MM.1S (cell line): Measurements from ENCODE around the gene TCERG1L.

Experiments
- DNase-seq: peaks from one replicate; pipeline ENCODE4 v3.0.0-alpha.2; 2015
- H2AFZ ChIP-seq: fragments of 300-600 bp; sonication (generic); 2 replicates; pipeline ENCODE4 v1.6.0; 2016; ENCODE audit warnings: antibody characterized with exemption, low read length
- H3F3A ChIP-seq: fragments of 300-600 bp; sonication (generic); 2 replicates; pipeline ENCODE4 v1.6.1; 2016; ENCODE audit warnings: mild to moderate bottlenecking, antibody characterized with exemption, low read length, moderate library complexity, mixed read lengths; ENCODE audit not compliant: insufficient read depth
- H3K27ac ChIP-seq: fragments of 300-600 bp; sonication (generic); 2 replicates; pipeline ENCODE4 v1.5.1; 2016; ENCODE audit warnings: mild to moderate bottlenecking, low read length
- H3K27me3 ChIP-seq: fragments of 300-600 bp; sonication (generic); replicated peaks from 2 replicates; pipeline ENCODE4 v1.6.0; 2016; ENCODE audit warnings: low read length; ENCODE audit not compliant: insufficient read depth
- H3K36me3 ChIP-seq: fragments of 300-600 bp; sonication (generic); replicated peaks from 2 replicates; pipeline ENCODE4 v1.6.1; 2016; ENCODE audit warnings: mild to moderate bottlenecking, low read length, mixed read lengths; ENCODE audit not compliant: insufficient read depth
- H3K4me1 ChIP-seq: fragments of 300-600 bp; sonication (generic); 2 replicates; pipeline ENCODE4 v1.6.1; 2016; ENCODE audit warnings: low read length, mixed read lengths
- H3K4me2 ChIP-seq: fragments of 300-600 bp; sonication (generic); 2 replicates; pipeline ENCODE4 v1.6.0; 2016; ENCODE audit warnings: low read depth, low read length
- H3K4me3 ChIP-seq: fragments of 300-600 bp; sonication (generic); 2 replicates; pipeline ENCODE4 v1.5.1; 2016; ENCODE audit warnings: low read length, mixed read lengths
- H3K79me2 ChIP-seq: fragments of 300-600 bp; sonication (generic); 2 replicates; pipeline ENCODE4 v1.6.1; 2016; ENCODE audit warnings: mixed run types, low read length, mixed read lengths
- H3K9ac ChIP-seq: fragments of 300-600 bp; sonication (generic); 2 replicates; pipeline ENCODE4 v1.6.1; 2016; ENCODE audit warnings: low read length, mixed read lengths
- H3K9me2 ChIP-seq: fragments of 300-600 bp; sonication (generic); replicated peaks from 2 replicates; pipeline ENCODE4 v1.6.1; 2016; ENCODE audit warnings: mild to moderate bottlenecking, low read length, mixed read lengths; ENCODE audit not compliant: insufficient read depth
- H3K9me3 ChIP-seq: fragments of 300-600 bp; sonication (generic); replicated peaks from 2 replicates; pipeline ENCODE4 v1.6.1; 2016; ENCODE audit warnings: mild to moderate bottlenecking, low read length, mixed read lengths; ENCODE audit not compliant: insufficient read depth
- H4K20me1 ChIP-seq: fragments of 300-600 bp; sonication (generic); 2 replicates; pipeline ENCODE4 v1.6.1; 2016; ENCODE audit warnings: mild to moderate bottlenecking, low read length, moderate library complexity, mixed read lengths; ENCODE audit not compliant: insufficient read depth
- EZH2 ChIP-seq: fragments of 300-600 bp; sonication (generic); optimal IDR thresholded peaks from 2 replicates; pipeline ENCODE3; 2017; ENCODE audit warnings: low read depth, mild to moderate bottlenecking, antibody characterized with exemption, low read length, mixed read lengths
- EZH2phosphoT487 ChIP-seq: fragments of 300-600 bp; sonication (generic); IDR thresholded peaks from 2 replicates; pipeline ENCODE4 v1.6.1; 2018; ENCODE audit warnings: antibody characterized with exemption, low read length
- TF ChIP-seq, protein P1 (sequence below): fragments of 300-600 bp; sonication (generic); IDR thresholded peaks from 2 replicates; pipeline ENCODE4 v1.5.1; 2016; ENCODE audit warnings: antibody characterized with exemption, low read length, mixed read lengths

Gene TCERG1L

DNA sequence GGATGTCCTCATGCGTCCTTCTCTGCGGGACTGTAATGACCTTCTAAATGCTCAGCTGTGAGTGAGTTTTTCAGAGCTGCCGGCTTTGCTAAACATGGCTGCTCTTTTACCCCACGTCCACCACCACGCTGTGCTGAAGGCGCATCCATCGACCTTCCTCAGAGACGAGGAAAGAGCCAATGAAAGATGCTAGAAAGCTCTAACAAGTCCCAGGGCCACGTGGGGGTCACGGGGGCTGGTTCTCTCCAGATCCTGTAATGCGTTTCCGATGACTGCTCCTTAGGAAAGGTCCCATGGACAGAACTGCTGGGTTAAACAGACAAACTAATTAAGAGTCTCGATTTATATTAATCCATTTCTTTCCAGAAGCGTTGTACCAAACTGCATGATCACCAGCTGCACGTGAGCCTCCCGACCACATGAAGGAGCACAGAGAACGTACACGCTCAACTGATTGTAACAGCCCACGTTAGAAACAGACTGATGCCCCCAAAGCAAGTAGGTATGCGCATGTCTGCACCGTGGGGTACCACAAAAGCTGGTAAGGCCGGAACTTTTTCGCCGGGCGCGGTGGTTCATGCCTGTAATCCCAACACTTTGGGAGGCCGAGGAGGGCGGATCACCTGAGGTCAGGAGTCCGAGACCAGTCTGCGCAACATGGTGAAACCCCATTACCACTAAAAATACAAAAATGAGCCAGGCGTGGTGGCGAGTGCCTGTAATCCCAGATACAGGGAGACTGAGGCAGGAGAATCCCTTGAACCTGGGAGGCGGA is 109.6 kb downstream of the TCERG1L start:
- Histone ChIP-seq H2AFZ (no peak overlapping the region), H4K20me1 (no peaks in the 10 kb centered on the region), H3K4me1 (no peaks in the 10 kb centered on the region), H3K27ac (no peak overlapping the region), H3K36me3 (no peaks in the 10 kb centered on the region), H3K4me2 (no peak overlapping the region), H3K27me3 (no peaks in the 10 kb centered on the region), H3K9me3 (no peaks in the 10 kb centered on the region), H3K4me3 (no peak overlapping the region), H3K9ac (no peak overlapping the region), H3K79me2 (no peaks in the 10 kb centered on the region), H3K9me2 (no peaks in the 10 kb centered on the region), H3F3A (no peaks in the 10 kb centered on the region)
- no peak for DNase-seq
- no peak for TF ChIP-seq EZH2
- no peak for TF ChIP-seq EZH2phosphoT487
- TF ChIP-seq, protein P1, sequence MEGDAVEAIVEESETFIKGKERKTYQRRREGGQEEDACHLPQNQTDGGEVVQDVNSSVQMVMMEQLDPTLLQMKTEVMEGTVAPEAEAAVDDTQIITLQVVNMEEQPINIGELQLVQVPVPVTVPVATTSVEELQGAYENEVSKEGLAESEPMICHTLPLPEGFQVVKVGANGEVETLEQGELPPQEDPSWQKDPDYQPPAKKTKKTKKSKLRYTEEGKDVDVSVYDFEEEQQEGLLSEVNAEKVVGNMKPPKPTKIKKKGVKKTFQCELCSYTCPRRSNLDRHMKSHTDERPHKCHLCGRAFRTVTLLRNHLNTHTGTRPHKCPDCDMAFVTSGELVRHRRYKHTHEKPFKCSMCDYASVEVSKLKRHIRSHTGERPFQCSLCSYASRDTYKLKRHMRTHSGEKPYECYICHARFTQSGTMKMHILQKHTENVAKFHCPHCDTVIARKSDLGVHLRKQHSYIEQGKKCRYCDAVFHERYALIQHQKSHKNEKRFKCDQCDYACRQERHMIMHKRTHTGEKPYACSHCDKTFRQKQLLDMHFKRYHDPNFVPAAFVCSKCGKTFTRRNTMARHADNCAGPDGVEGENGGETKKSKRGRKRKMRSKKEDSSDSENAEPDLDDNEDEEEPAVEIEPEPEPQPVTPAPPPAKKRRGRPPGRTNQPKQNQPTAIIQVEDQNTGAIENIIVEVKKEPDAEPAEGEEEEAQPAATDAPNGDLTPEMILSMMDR: no peak

DNA sequence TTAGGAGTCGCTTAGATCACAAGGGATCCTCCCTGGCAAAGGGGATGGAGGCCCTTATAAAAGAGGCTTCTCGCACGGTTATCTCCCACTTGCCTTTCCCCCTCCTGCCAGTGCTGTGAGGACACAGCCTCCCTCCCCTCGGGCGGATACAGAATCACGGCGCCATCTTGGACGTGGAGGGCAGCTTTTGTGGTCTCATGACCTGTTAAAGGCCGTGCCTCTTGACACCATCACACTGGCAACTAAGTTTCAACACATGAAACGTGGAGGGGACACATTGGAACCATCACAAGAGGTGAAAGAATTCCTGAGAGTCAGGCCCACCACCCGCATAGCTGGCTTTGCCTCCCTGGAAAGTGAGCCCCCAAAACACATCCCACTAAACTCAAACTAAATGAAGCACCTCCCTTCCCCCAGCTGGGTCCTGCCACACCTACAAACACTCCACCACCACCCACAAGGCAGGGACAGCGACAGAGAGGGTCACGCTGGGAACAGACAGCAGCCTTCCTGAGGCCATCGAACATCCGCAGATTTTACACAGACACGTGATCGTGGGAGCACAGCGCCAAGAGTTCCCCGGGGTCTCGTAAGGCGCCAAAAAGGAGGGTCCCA is 110.6 kb downstream of the TCERG1L start:
- Histone ChIP-seq H3K27me3 (no peaks in the 10 kb centered on the region), H3K9me3 (no peaks in the 10 kb centered on the region), H3K4me1 (no peaks in the 10 kb centered on the region), H3K79me2 (no peaks in the 10 kb centered on the region), H3K36me3 (no peaks in the 10 kb centered on the region), H2AFZ (no peak overlapping the region), H3F3A (no peaks in the 10 kb centered on the region), H3K4me2 (no peak overlapping the region), H4K20me1 (no peaks in the 10 kb centered on the region), H3K4me3 (no peak overlapping the region), H3K27ac (no peak overlapping the region), H3K9me2 (no peaks in the 10 kb centered on the region), H3K9ac (no peak overlapping the region)
- no peak for TF ChIP-seq EZH2
- TF ChIP-seq, protein P1: no peak
- TF ChIP-seq EZH2phosphoT487: no peak
- no peak for DNase-seq

DNA sequence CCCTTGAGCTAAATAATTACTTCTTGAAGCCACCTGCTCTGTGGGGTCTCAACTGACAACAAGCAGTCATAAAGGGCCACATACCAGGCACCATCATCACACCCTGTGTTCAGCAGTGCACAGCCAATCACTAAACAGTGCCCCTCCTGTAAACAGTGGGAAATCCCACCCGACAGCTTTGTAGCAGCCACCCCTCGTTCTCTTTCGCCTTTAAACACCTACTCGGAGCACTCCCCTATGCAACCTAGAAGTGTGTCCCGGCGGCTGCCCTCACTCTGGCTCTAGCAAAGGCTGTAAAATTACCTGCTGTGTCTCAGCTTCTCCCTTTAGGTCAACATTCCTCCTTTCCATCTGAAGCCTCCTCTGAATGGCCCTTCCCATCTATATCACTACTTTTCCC is 111.9 kb downstream of the TCERG1L start:
- H3K27ac ChIP-seq: no peak overlapping the region
- no peak for TF ChIP-seq EZH2
- no peak for TF ChIP-seq EZH2phosphoT487
- TF ChIP-seq, protein P1: no peak
- no peak overlapping the region for H3K4me2 ChIP-seq
- no peaks in the 10 kb centered on the region for H4K20me1 ChIP-seq
- H3K79me2 ChIP-seq: no peaks in the 10 kb centered on the region
- no peaks in the 10 kb centered on the region for H3K9me2 ChIP-seq
- no peaks in the 10 kb centered on the region for H3F3A ChIP-seq
- no peaks in the 10 kb centered on the region for H3K4me1 ChIP-seq
- no peaks in the 10 kb centered on the region for H3K27me3 ChIP-seq
- no peaks in the 10 kb centered on the region for H3K9me3 ChIP-seq
- no peak overlapping the region for H2AFZ ChIP-seq
- no peaks in the 10 kb centered on the region for H3K36me3 ChIP-seq
- no peak overlapping the region for H3K9ac ChIP-seq
- DNase-seq: no peak
- H3K4me3 ChIP-seq: no peak overlapping the region
